K562 (cell line): ENCODE measurements around the gene CD9. TPM values are rescaled to one million over a fixed set of nuclear protein-coding genes. Genes with fewer than 3 reads are reported as not detected.

ENCODE experiments used
- ATAC-seq: fragments of 200-7000 bp; cut with Tn5 transposase; 3 replicates; pipeline ENCODE4 v1.9.1; 2020; ENCODE audit warnings: moderate library complexity
- BruUV-seq: library from RNA; stranded (reverse); fragments of 400-500 nt; replicated peaks from 2 replicates; lab custom pipeline; 2021; lab: Mats Ljungman, UMichigan
- CTCF ChIA-PET: fragments of 300-600 bp; formaldehyde crosslinking; extraction: SDS; loops from one replicate; lab custom pipeline; 2021; ENCODE audit warnings: low intra/inter-chr PET ratio; lab: Yijun Ruan, JAX
- POLR2A ChIA-PET: fragments of 300-600, 350-650 bp; sonication (Branson Sonifier 250); formaldehyde crosslinking; extraction: SDS; loops from one replicate; lab custom pipeline; 2021; ENCODE audit warnings: antibody characterized with exemption, inconsistent platforms; lab: Yijun Ruan, JAX
- DNase-seq, 4 experiments: peaks; one replicate each; pipeline versions ENCODE4 v3.0.0 to v3.0.0-alpha.2; 2011 to 2018; ENCODE audit warnings: low spot score in 3 of 4, mixed read lengths in 3 of 4; ENCODE audit errors: extremely low read depth in 1 of 4
- FAIRE-seq: peaks from 2 replicates; lab custom pipeline; 2011; peaks lifted over from hg19 to GRCh38; lab: Jason Lieb, UNC
- H2AFZ ChIP-seq: 2 replicates; pipeline ENCODE4 v1.6.0; 2011; ENCODE audit warnings: low read depth, low read length, control low read depth, inconsistent platforms
- H3K27ac ChIP-seq: fragments of 200-600 bp; 3 replicates; pipeline ENCODE4 v1.8.0; 2011; ENCODE audit warnings: low read depth, mild to moderate bottlenecking, control low read depth, inconsistent platforms, low read length, moderate library complexity, mixed read lengths; ENCODE audit errors: extremely low read depth
- H3K27me3 ChIP-seq, 2 experiments: fragments of 300-600 bp in 1 of 2; 2 replicates in 1 of 2; 3 replicates in 1 of 2; pipeline versions ENCODE4 v1.6.0 to v1.8.0; 2011; ENCODE audit warnings: inconsistent platforms in 2 of 2, low read length in 2 of 2, mild to moderate bottlenecking in 1 of 2, mixed read lengths in 1 of 2, moderate library complexity in 1 of 2; ENCODE audit not compliant: control insufficient read depth in 2 of 2, insufficient read depth in 2 of 2
- H3K36me3 ChIP-seq: fragments of 300-600 bp; 3 replicates; pipeline ENCODE4 v1.8.0; 2011; ENCODE audit warnings: mild to moderate bottlenecking, low read length, inconsistent platforms; ENCODE audit not compliant: control insufficient read depth, insufficient read depth
- H3K4me1 ChIP-seq, 2 experiments: fragments of 200-600 bp in 1 of 2; replicated peaks in 1 of 2; 2 replicates in 1 of 2; 3 replicates in 1 of 2; pipeline versions ENCODE4 v1.5.1 to v1.8.0; 2011; ENCODE audit warnings: inconsistent platforms in 2 of 2, low read length in 2 of 2, mild to moderate bottlenecking in 1 of 2, mixed read lengths in 1 of 2, moderate library complexity in 1 of 2; ENCODE audit not compliant: control insufficient read depth in 2 of 2, insufficient read depth in 2 of 2
- H3K4me2 ChIP-seq: 2 replicates; pipeline ENCODE4 v1.6.1; 2011; ENCODE audit warnings: low read length, control low read depth, inconsistent platforms, mixed read lengths; ENCODE audit not compliant: insufficient read depth
- H3K4me3 ChIP-seq: fragments of 200-600 bp; sonication (generic), shearing (Covaris generic); 2 replicates; pipeline ENCODE4 v1.5.1; 2016; ENCODE audit warnings: control low read depth, inconsistent platforms
- H3K79me2 ChIP-seq: fragments of 200-600 bp; 3 replicates; pipeline ENCODE4 v1.8.0; 2011; ENCODE audit warnings: low read length, inconsistent platforms; ENCODE audit not compliant: control insufficient read depth, insufficient read depth
- H3K9ac ChIP-seq, 2 experiments: 2 replicates each; pipeline versions ENCODE4 v1.6.0 to v1.6.1; 2011; ENCODE audit warnings: low read depth in 2 of 2, low read length in 2 of 2, control low read depth in 1 of 2, inconsistent platforms in 1 of 2, mild to moderate bottlenecking in 1 of 2, mixed read lengths in 1 of 2; ENCODE audit not compliant: insufficient read depth in 1 of 2
- H3K9me1 ChIP-seq: one replicate; pipeline ENCODE4 v1.6.0; 2011; ENCODE audit warnings: inconsistent platforms, mild to moderate bottlenecking, low read length, moderate library complexity; ENCODE audit not compliant: control insufficient read depth, insufficient read depth
- H3K9me3 ChIP-seq: replicated peaks from 2 replicates; pipeline ENCODE4 v1.5.1; 2011; ENCODE audit warnings: low read depth, low read length, inconsistent platforms; ENCODE audit not compliant: control insufficient read depth, insufficient read depth
- H4K20me1 ChIP-seq: replicated peaks from 2 replicates; pipeline ENCODE4 v1.6.1; 2011; ENCODE audit warnings: low read length, inconsistent platforms, mixed read lengths; ENCODE audit not compliant: control insufficient read depth, insufficient read depth
- ARID2 ChIP-seq: fragments of 450-650 bp; IDR thresholded peaks from 2 replicates; pipeline ENCODE4 v1.6.1; 2017; ENCODE audit warnings: antibody characterized with exemption, mild to moderate bottlenecking
- KAT7 ChIP-seq: sonication (generic); formaldehyde crosslinking; IDR thresholded peaks from 2 replicates; pipeline ENCODE4 v1.8.0; 2022; ENCODE audit warnings: missing genetic modification reagents, mild to moderate bottlenecking, borderline replicate concordance
- LARP7 ChIP-seq: fragments of 450-650 bp; IDR thresholded peaks from 2 replicates; pipeline ENCODE4 v1.6.1; 2016
- PCBP2 ChIP-seq: fragments of 200-400 bp; formaldehyde crosslinking; IDR thresholded peaks from 2 replicates; pipeline ENCODE4 v1.6.1; 2018; ENCODE audit warnings: low read length, low read depth, mild to moderate bottlenecking, moderate library complexity; ENCODE audit not compliant: poor library complexity, severe bottlenecking
- POLR2A ChIP-seq: fragments of 450-650 bp; conservative IDR thresholded peaks from 2 replicates; pipeline ENCODE4 v1.6.1; 2016
- PPARD ChIP-seq: fragments of 250-450 bp; sonication (Bioruptor Pico); IDR thresholded peaks from 2 replicates; pipeline ENCODE4 v1.8.0; 2022; ENCODE audit warnings: inconsistent platforms, mild to moderate bottlenecking, moderate library complexity
- RERE ChIP-seq: sonication (generic); formaldehyde crosslinking; IDR thresholded peaks from 2 replicates; pipeline ENCODE4 v1.8.0; 2023; ENCODE audit warnings: missing genetic modification reagents, mild to moderate bottlenecking, borderline replicate concordance
- STAT5B ChIP-seq: fragments of 250-450 bp; sonication (Bioruptor Pico); IDR thresholded peaks from 2 replicates; pipeline ENCODE4 v1.8.0; 2021; ENCODE audit warnings: mild to moderate bottlenecking, inconsistent platforms
- TBL1XR1 ChIP-seq, 2 experiments: IDR thresholded peaks; 2 replicates each; pipeline ENCODE4 v1.6.1; 2012; ENCODE audit warnings: improper control_type of control experiment in 2 of 2, low read length in 2 of 2, mild to moderate bottlenecking in 1 of 2
- WGBS: fragments of 100-300 bp; shearing (Covaris generic); methylation state at CpG from one replicate; pipeline ENCODE4 v1.1.6; 2016; ENCODE audit warnings: low coverage, mixed read lengths; ENCODE audit not compliant: insufficient coverage; ENCODE audit errors: missing lambda C conversion rate; 5-methylcytosine and 5-hydroxymethylcytosine counted together
- in situ Hi-C: fragments of 300-500 bp; cut with MboI; formaldehyde crosslinking; loops from 4 replicates; pipeline ENCODE4 v1.15.0; 2018; ENCODE audit warnings: inconsistent platforms, mixed read lengths
- intact Hi-C: fragments of 100-400 bp; cut with micrococcal nuclease; formaldehyde crosslinking; loops from 2 replicates; pipeline ENCODE4 v1.14.2; 2022
- polyA plus RNA-seq, 8 experiments: library from polyadenylated mRNA; depleted of rRNA in 4 of 8; stranded (reverse) in 5 of 8; unstranded in 3 of 8; fragments of >200 nt; fragmentation: Nextera tagmentation in 2 of 8; fragmentation: Illumina TruSeq in 1 of 8; extraction: Ambion mirVana in 2 of 8; extraction: Trizol in 1 of 8; gene quantifications; 2 replicates each; pipeline versions ENCODE4 v1.2.1 to v1.2.3, GENCODE V29; 2011 to 2014; ENCODE audit warnings: inconsistent platforms in 1 of 8, missing spikeins in 1 of 8
- total RNA-seq, 7 experiments: library from RNA; depleted of rRNA in 6 of 7; stranded (reverse); fragments of >200 nt in 6 of 7; fragmentation: Illumina TruSeq in 2 of 7; extraction: Trizol in 2 of 7; gene quantifications; 2 replicates each; pipeline versions ENCODE4 v1.2.1 to v1.2.3, GENCODE V29; 2011 to 2021; ENCODE audit warnings: low replicate concordance in 1 of 7

CD9 gene
- total and polyA plus RNA-seq, 9 of the 15 experiments (the other 6 are each of a cell fraction or from before 2014, with no cell fraction given): 0.43 to 5.6 (median 0.62) TPM

- no peaks in the 10 kb centered on the region for H3K36me3 ChIP-seq
- H3K79me2 ChIP-seq: no peaks in the 10 kb centered on the region
- no peak overlapping the region for H3K4me3 ChIP-seq
- H3K4me2 ChIP-seq: no peak overlapping the region
- H3K4me1 ChIP-seq: peaks cover 0 to 4% of the 10 kb centered on the region in 2 experiments; a peak in 2 of 5 replicates
- BruUV-seq: no TSS peak
- peaks cover 29 to 72% of the 10 kb centered on the region in 2 experiments for H3K27me3 ChIP-seq
- CTCF ChIA-PET: no interaction called here
- ATAC-seq: no peak; the same call in 2 of the 3 replicates
- no peaks in the 10 kb centered on the region for H4K20me1 ChIP-seq
- in situ Hi-C loops (no loop called here), intact Hi-C loops (no loop called here)
- no peak overlapping the region for H3K9ac ChIP-seq
- no peak overlapping the region for H2AFZ ChIP-seq
- POLR2A ChIA-PET: interaction anchor here (0.6 to 1.8 kb wide), 4 partner anchors 9 to 235 kb away, joined by 3 to 6 read pairs (median 3); no protein-coding TSS in a partner anchor
- 3% methylated on average over 13 of the region's 16 CpGs for WGBS
- H3K9me3 ChIP-seq: no peaks in the 10 kb centered on the region
- DNase-seq: no peak
- no peak overlapping the region for H3K27ac ChIP-seq
- no peak for FAIRE-seq
- no peaks in the 10 kb centered on the region for H3K9me1 ChIP-seq
- TF ChIP-seq KAT7 (CRISPR knock-in tag): no peak
- no peak for TF ChIP-seq ARID2
- TF ChIP-seq STAT5B (CRISPR knock-in tag): no peak
- TF ChIP-seq RERE: no peak
- TF ChIP-seq LARP7: no peak
- TF ChIP-seq TBL1XR1 (IDR thresholded peaks at IDR 0.05; ENCODE audit: low read length in 2 of 2): no peak
- TF ChIP-seq PPARD: no peak
- TF ChIP-seq PCBP2: no peak
- no peak for TF ChIP-seq POLR2A
Observed at GRCh38 chr12:6230321-6231110, 30.3 kb downstream of the CD9 start.
